GM11168 (cell line): ENCODE measurements around the gene STYXL1.

ENCODE experiments used
- in situ Hi-C: fragments of 300-500 bp; cut with MboI; formaldehyde crosslinking; loops from one replicate; pipeline ENCODE4 v1.12.0; 2022; ENCODE audit warnings: low sequenced_read_pairs; ENCODE audit not compliant: unreplicated experiment

The STYXL1 gene

DNA sequence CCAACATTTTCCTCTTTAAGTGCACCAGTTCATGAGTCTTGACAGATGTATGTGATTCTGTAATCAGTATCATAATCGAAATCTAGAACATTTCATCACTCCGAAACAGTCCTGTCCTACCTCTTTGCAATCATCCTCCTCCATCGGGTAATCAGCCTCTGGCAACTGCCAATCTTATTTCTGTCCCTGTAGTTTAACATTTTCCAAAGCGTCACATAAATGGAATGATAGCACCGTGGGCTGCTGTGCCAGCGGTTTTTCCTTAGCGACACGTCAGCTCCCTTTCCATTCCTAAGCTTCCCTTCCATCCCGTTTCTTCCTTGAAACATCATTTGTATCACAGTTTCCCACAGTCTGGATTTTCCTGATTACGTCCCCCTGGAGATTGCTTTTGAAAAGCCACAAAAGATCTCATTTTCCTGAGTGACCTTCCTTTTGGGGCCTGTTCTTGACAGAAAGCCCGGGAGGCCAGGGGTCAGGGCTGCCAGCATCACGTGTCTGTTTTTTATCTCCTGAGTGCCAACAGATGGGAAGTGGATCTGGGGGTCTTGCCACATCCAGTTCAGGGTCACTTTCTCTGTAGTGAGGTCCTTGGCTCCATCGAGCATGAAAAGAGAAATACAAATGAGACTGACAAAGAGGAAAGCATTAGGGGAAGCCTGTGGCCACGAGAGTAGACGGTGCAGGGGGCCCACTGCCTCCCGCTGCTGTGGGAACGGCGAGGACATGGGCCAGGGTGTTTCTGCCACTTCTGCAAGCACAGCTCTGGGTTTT is 85.0 kb downstream of the STYXL1 start:
- in situ Hi-C loops, result no loop called here

DNA sequence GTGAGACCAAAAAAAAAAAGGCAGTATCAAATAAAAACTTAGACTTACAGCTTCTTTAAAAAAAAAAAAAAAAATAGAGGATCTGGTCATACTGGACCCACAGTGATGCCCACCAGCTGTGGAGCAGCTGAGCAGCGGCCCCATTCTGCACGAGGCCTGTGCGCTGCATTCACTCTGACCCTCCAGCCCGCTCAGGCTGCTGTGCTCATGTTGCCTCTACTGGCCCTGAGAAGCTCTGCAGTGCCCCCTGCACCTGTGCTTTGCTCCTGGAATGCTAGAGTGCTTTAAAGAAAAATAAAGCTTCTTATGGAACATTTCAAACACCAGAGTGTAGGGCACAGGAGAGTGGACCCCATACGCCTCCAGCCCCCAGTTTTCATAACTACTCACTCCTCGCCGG is 86.6 kb downstream of the STYXL1 start:
- in situ Hi-C loops, result no loop called here

GRCh38 chr7:75960372-75960771 is 87.4 kb downstream of the STYXL1 start:
- in situ Hi-C loops, result no loop called here

GRCh38 chr7:75958802-75959543 is 88.8 kb downstream of the STYXL1 start:
- in situ Hi-C loops, result no loop called here

DNA sequence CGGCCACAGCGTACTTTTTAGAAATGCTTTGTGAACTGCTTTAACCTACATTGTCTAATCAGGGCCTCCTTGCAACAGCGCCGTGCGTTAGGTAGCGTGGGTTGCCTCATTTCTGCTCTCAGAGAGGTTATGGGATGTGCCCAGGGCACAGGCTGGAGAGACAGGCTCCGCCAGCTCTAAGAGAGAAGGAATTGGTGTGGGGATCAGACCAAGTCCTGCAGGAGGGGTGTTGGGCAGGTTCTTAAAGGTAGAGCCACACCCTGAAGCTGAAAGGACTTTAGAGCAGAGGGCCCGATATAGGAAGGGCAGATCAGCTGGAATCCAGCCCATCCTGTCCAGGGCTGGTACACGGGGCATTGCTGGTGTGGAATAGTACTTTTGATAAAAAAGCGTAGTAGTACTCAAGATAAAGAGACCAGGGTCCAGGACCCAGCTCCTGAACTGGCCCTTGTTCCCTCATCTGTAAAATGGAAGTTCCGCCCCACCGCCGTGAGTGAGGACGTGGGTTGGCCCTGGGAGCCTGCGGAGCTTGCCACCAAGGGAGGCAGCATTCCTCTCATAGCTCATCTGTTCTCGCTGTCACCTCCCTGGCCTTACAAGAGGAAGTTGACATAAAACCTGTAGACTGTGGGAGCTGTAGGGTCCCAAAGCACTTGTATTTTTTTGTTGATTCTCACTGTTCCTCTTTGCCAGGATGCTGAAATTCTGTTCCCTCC is 90.6 kb downstream of the STYXL1 start:
- in situ Hi-C loops, result no loop called here

GRCh38 chr7:75955331-75955955 is 92.4 kb downstream of the STYXL1 start:
- in situ Hi-C loops, result no loop called here

DNA sequence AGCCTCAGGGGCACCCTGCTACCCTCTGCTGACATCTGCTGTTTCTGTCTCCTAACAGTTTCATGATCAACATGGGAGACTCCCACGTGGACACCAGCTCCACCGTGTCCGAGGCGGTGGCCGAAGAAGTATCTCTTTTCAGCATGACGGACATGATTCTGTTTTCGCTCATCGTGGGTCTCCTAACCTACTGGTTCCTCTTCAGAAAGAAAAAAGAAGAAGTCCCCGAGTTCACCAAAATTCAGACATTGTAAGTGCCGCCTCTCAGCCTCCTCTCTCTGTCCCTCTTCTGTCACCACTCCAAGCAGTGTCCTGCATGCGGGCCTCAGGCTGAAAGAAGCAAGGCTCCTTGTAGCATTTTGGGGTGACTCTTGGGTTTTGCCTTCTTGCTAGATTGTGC is 93.9 kb downstream of the STYXL1 start:
- in situ Hi-C loops, result no loop called here

- in situ Hi-C loops, result no loop called here
Observed at GRCh38 chr7:75953431-75953830, 94.4 kb downstream of the STYXL1 start.

GRCh38 chr7:75951506-75951905 is 96.3 kb downstream of the STYXL1 start:
- in situ Hi-C loops, result no loop called here

- in situ Hi-C loops, result no loop called here
Observed at GRCh38 chr7:75950111-75950681, 97.6 kb downstream of the STYXL1 start.

DNA sequence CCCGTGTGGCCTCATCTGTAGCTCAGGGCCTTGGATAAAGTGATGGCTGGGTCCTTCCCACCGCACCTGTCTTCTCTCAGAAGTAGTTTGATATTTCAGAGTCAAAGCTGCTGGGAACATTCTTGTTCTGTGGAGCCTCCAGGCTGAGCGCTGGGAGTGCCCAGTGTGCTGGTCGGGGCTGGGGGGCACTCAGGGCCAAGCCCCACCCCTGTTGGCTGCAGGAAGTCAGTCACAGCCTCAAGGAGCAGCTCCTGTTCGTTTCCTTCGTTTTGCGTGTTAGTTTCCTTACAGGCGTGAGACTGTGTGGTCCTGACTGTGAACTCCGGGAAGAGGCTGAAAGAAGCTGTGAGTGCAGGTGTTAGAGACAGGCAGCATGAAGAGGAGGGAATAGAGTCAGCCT is 99.6 kb downstream of the STYXL1 start:
- in situ Hi-C loops, result no loop called here
